ENCODE results near the gene BRD3OS.

- TF ChIP-seq RAD21 (IDR thresholded peaks at IDR 0.05; ENCODE audit: low read depth) (no peak), MAX (IDR thresholded peaks at IDR 0.05) (no peak), TAF1 (IDR thresholded peaks at IDR 0.05; ENCODE audit: low read depth) (no peak), FOXM1 (IDR thresholded peaks at IDR 0.05; ENCODE audit: borderline replicate concordance, low read depth) (no peak), TEAD4 (IDR thresholded peaks at IDR 0.05) (no peak), EP300 (IDR thresholded peaks at IDR 0.05; ENCODE audit: borderline replicate concordance) (no peak), EGR1 (IDR thresholded peaks at IDR 0.05) (no peak), CEBPB (IDR thresholded peaks at IDR 0.05) (no peak), REST (IDR thresholded peaks at IDR 0.05; ENCODE audit: low read depth) (no peak)
Observed at GRCh38 chr9:134030821-134031470, 5.7 kb downstream of the BRD3OS start.

Measured in Ishikawa (cell line).